HG02763 (cell line): ENCODE measurements around the gene AANAT.

Experiments
- ATAC-seq: cut with Tn5 transposase; IDR thresholded peaks from one replicate; pipeline ENCODE4 v1.9.1; 2021; ENCODE audit warnings: mild to moderate bottlenecking, moderate library complexity; ENCODE audit not compliant: unreplicated experiment

The AANAT gene

DNA sequence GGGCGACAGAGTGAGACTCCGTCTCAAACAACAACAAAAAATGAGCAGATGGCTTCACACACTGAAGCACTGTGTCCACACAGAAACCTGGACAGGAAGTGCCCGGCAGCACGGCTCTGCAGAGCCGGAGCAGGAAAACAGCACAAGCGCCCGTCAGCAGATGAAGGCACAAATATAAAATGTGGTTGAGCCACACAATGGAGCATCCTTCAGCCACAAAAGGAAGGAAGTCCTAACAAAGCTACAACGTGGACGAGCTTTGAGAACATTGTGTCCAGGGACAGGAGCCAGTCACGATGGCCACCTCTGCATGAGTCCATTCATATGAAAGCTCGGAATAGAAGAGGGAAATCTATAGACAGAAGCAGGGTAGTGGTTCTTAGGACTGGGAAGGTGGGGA, 18.2 kb downstream of the AANAT start:
- no peak for ATAC-seq

DNA sequence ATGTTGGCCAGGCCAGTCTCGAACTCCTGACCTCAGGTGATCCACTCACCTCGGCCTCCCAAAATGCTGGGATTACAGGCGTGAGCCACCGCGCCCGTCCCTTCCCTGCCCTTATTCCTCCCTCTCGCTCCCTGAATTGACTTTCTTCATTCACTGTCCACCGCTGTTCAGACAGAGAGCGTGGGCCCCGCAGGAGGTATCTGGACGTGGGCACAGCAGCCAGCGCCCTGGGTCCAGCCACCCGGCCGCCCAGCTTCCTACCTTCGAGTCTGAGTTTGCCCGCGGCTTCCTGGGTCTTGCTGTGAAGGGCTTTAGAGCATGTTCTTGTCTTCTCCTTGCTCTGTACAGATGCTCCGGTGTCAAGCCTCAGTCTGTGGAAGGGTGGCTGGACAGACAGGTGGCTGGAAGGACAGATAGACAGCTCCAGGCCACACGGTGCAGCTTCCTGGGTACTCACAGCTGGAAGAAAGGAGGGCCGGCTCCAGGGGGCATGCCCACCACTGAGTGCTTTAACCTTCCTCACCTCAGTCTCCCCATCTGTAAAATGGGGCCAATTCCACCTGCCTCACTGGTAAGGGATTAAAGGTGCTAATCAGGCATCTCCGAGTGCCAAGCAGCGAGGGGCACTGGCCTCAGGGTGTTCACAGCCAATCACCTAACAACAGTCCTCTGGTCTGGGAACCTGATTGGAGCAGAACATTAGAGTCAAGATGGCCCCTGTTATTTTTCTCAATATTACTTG, 20.2 kb downstream of the AANAT start:
- no peak for ATAC-seq

DNA sequence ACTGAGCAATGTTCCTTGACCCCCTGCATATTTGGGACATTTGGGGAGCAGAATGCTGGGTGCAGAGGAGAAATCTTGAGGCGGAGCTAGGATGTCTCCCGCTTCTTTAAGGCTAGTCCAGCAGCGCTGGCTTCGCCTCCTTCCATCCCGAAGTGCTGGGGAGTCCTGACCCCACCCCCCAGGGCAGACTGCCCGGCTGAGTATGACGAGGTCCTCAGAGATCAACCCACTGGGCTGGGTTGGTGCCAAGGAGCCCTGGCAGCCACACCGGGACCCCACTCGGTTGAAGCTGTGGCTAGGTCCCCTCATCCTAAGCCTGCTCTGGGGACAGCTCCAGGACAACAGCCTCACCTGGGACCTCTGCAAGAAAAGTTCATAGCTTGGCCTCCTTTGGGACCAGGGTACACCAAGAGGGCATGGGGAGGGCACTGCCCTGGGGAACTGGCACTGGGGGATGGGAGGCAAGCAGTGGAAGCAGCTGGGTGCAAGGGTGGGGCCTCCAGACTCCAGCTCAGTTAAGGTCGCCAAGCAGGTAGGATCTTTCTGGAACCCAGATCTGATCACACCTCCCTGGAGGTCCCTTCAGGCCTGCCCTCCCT, 22.8 kb downstream of the AANAT start:
- no peak for ATAC-seq

DNA sequence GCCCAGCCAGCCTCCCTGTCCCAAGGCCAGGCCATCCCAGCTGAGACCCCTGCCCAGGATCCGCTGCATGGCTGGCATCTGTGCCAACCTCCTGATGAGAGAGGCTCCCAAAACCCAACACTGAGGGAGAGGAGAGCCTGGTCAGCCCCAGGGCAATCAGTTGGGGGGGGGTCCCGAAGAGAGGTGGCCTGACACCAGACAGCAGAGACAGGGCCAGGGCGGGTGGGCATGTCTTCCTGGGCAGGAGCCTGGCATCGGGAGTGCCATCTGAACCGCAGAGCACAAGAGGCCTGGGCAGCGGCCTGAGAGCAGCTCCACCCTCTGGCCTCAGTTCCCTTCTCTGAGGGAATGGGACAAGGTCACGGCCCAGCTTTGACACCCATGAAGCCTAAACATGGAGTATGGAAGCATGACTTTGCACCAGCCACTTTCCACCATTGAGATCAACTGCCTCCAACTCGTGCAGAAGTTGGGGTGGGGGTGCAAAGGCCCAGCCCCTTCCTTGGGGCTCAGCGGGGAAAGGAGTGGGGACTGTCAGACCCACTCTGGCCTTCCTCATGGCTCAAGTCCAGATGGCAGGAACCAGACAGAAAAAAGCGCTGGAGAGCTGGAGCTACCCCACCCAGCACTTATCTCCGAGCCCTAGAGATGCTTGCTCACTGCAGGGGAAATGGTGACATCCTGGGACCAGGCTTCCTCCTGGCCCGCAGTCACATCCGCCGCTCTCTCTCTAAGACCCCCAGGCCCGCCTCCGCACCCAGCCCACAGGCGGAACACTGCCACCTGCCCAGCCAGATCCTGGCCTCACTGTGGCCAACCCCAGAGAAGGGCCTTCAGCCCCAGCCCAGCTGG, 24.1 kb downstream of the AANAT start:
- no peak for ATAC-seq

DNA sequence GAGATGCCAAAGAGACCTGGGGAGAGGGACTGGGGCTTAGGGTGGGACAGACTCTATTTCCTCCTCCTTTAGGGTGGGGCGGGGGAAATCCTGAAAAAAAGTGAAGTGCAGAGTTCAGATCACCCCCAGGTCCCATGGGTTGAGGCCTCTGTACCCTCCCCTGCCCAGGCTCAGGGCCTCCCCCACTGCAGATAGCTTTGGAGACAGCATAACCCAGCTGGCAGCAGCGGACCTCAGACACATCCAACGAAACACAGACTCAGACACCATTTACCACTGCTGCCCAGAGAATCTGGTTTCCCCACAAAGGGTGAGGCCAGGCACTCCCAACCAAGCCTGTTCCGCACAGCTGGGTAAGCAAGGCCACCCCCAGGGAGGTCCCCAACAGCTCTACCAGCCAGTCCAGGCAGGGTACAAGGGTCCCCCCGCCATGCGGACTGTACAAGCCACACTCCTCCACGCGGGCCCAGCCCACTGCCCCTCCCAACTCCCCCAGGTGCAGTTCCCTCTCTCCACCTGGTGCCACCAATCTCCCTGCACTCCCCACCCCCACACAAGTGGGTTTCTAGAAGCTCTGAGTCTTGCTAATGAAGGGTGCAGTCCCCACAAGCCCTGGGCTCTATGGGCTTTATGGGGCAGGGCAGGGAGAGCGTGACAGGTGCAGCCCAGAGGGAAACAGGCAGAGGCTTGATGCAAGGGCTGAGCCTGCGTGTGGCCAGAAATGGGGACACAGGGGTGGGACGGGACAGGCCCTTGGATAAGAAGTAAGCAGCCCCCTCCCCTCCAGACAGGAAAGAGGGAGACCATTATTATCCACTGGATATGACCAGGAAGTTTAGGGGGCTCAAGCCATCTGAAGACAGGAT, 25.0 kb downstream of the AANAT start:
- ATAC-seq: peak; percentile 36

DNA sequence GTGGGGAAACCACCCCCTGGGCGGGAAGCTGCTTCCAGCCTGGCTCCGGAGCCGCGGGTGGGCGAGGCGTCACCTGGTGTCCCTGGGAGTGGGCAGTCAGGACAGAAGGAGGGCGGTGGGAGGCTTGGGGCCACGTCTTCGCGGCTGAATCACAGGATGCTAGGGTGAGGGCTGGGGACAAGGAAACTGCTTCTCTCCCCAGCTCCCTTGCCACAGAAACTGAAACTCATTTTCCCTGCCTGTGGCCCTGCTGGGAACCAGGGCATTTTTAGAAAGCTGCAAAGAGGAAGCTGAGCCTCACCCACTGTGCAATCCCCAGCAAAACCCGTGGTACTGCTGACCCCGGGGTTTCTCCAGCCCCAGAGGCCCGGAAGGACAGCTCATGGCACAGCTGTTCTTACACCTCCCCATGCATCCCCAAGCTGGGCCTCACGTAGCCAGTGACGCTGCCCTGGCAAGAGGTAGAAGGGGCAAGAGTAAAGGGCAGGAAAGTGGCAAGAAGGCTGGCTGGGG, 25.6 kb downstream of the AANAT start:
- peak; percentile 34 for ATAC-seq

DNA sequence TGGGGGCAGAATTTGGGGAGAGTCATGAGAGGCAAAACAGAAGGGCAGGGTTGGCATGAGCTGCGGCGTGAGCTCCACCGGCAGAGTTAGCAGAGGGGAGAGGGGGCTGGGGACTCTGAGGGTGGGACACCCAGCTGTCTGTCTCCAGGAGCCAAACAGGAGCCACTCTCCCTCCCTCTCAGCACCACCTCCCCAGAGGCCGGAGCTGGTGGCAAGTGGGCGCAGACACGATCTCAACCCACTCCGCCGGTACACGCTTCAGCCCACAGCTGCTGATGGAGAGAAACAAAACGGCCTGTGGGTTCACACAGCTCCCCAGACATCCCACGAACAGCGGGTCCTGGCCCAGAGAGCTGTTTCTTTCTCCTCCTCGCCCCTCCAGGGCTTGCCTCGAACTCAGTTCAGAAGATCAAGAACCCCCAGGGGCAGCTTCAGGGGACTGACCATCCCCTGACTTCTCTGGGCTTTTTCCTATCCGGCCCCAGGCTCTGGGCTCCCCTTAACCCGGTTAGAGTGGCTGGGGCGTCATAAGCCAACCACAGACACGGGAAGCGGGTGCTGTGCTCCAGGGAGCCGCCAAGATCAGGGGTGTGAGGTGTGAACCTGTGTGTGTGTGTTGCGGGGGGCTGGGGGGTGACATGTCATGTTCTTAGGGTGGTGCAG, 26.2 kb downstream of the AANAT start:
- ATAC-seq: peak; percentile 3

DNA sequence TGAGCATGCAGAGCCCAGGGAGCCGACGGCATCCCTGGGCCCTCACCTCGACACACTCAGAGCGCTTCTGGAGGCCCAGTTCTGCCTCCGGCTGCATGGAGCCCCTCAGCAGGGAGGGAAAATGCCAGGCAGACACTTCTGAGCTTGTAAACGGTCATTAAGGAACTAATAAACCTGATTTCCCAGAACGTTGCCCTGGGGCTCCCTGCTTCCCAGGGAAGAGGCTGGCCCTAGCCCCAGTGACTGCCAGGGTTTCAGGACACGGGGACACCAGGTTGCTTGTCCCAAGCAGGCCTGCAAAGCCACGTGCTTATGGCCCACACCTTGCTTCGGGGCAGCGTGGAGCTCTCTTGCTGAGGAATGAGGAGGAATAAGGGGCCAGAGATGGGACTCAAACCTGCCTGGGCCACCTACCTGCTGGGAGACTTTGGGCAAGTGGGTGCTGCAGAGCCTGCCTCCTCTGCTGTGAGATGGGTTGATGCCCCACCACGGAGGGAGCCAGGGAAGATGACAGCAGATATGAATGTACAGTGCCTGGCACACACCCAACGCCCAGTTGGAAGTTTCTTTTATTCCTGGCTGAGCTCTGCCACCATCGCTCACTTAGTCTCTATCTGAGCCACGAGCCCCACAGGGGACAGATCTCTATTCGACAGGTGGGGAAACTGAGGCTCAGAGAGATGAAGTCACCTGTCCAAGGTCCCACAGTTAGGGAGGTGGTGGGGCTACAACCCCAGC, 28.4 kb downstream of the AANAT start:
- no peak for ATAC-seq

DNA sequence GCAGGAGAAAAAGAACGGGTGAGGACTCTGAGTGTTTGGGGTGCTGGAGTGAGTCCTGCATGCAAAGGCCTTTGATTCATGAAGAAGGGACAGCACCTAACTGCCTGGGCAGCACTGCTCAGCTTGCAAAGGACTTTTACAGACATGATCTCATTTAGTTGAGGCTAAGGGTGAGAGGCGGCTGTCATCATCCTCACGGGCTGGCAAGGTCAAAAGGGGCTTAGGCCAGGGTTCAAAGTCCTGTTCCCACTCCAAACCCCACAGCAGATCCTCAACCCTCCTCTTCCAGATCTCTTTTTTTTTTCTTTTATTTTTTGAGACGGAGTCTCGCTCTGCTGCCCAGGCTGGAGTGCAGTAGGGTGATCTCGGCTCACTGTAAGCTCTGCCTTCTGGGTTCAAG, 29.1 kb downstream of the AANAT start:
- ATAC-seq: no peak

DNA sequence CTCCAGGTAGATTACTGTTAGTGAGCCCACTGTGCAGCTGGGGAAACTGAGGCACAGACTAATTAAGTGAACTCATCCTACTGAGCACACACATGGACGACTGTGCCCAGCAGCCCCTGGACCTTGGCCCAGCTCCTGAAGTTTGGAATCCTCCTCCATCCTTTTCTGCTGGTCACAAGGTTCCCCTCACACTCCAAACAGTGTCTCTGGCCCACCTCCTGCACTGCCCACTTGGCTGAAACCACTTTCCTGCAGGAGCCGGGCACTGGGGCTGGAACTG, 30.2 kb downstream of the AANAT start:
- ATAC-seq: no peak

DNA sequence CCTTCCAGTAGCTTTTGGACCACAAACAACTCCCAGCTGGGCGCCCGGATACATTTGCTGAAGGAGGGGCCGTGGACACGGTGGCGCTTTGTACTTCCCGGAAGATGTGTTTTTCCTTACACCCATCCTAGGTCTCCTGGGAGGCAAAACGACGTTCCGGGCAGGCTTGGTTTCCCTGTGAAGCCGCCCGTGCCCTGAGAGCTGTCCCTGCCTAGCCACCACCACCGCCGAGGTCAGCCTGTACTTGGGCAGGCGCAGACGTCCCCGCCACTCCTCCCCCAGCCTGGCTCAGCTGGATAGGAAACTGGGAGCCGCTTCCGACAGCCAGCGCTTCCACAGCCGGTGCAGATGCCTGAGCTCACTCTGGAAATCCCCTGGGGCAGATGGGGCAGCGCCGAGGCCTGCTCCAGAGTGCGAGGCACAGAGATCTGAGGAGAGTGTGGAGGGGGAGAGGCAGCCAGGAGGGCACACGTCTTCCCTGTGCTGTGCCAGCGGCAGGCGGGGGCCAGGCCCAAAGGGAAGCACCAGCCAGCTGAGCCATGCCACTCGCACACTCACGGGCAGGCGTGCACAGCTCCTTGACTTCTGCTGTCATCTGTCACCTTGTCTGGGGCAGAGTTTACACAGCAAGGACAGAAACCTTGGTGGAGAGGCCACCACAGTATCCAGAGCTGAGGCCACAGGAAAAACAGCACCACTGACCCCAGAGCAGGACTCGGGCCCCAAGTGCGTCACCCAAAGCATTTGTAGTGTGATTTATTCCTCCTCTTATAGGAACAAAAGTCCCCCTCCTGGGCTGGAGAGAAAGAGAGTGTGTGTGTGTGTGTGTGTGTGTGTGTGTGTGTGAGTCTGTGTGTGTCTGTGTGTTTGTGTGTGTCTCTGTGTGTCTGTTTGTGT, 30.8 kb downstream of the AANAT start:
- no peak for ATAC-seq

DNA sequence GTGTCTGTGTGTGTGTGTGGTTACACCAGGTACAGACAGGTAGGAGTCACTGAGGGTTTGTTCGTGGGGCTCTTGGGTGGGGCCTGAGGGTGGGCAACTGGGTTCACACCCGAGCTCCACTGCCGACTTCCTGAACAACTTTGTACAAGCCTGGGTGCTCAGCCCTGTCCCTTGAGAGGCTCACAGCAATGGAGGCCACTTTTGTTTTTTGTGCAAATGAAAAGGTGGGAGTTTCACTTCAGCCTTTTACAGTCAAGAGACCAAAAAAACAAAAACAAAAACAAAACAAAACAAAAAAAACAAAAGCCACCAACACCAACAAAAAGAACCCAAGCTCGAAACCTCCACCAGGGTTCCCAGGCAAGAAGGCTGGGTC, 31.5 kb downstream of the AANAT start:
- no peak for ATAC-seq

DNA sequence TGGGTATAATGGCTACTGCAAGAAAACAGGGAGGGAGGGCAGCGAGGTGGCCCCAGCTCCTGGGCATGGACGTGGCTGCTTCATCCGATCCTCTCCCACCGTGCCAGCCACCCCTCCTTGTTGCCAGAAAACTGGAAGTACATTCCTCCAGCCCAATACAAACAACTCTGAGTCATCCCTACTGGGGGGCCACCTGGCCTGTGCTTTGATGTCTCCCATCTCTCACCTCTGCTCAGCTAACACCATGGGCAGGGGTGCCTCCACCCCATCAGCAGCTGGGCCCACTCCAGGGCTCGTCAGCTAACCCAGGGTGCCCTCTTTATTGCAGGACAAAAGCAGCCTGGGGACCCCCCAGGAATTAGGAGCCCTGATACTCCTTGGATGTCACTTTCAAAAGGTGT, 31.9 kb downstream of the AANAT start:
- ATAC-seq: no peak

DNA sequence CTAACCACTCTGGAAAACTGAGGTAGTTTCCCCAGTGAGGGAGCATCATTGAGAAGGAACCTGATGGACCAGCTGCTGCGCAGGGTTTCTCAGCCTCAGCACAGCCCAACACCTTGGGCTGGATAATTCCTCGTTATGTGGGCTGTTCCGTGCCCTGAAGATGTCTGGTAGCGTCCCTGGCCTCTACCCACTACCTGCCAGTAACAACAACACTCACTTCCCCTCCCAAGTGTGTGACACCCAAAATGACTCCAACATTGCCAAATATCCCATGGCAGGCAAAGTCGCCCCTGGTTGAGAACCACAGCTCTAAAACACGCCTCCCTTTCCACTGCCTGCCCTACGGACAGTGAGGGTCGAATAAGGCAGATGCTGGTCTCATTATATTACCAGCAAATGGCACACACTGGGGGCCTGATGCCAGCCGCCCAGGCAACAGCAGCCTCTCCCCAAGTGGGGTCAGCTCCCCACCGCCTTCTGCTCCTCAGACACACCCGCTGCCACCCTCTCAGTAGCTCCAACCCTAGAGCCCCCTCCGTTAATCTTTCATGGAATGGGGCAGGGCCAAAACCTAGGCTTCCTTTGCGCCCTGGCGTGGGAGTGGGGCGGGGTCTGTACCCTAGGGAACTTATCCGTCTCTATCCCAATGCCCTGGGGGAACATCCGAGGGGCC, 32.8 kb downstream of the AANAT start:
- no peak for ATAC-seq

DNA sequence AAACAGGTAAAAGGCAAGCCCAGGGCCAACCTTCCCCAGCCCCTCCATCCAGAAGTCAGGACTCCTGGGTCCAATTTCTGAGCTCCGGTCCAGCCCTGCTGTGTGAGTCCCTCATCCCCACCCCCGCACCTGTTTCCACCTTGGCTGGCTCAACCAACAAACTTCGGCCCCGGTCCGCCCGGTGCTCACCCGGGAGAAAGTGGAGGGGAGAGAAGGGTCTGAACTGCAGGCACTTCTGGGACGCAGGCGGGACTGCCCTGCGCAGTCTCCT, 33.3 kb downstream of the AANAT start:
- no peak for ATAC-seq

DNA sequence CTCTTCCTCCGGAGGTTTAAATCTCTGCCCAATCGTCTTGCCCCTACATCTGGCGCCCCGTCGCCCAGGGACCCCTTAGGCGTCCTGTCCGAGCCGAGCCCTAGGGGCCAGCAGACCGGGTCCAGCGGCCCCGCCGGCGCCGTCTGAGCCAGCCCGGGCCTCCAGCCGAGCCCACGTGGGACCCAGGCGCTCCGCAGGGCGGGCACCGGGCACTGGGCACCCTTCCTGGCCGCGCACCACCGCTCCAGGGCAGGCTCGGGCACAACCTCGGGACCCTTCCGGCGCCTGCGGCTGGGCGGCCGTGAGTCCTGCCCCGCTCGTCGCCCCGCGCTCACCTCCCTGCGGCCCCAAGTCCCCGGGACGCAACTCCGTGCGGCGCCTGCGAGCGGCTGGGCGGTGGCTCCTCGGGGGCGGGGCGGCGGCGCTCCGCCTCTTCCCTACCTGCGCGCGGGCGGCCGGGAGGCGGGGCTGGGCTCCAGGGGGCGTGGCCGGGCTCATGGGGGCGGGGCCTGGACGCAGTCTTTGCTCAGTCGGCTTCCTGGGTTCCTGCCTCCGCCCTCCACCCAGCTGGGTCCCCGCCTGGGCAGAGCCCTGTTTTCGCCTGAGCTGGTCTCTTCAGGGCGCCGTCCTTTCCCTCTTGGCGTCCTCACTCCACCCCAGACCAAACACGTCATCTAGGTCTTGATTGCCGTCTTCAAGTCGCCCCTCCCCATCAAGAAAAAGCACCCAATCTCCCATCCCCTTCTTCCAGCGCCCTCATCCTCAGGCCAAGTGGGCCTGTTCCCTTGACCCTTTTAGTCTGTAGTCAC, 33.8 kb downstream of the AANAT start, which contains the start of gene RHBDF2:
RHBDF2 (minus strand) TSS at position 406 of the 809 bp plus-strand sequence. CDS start 19,899 bp downstream, outside the sequence.
- peak; percentile 64 for ATAC-seq

DNA sequence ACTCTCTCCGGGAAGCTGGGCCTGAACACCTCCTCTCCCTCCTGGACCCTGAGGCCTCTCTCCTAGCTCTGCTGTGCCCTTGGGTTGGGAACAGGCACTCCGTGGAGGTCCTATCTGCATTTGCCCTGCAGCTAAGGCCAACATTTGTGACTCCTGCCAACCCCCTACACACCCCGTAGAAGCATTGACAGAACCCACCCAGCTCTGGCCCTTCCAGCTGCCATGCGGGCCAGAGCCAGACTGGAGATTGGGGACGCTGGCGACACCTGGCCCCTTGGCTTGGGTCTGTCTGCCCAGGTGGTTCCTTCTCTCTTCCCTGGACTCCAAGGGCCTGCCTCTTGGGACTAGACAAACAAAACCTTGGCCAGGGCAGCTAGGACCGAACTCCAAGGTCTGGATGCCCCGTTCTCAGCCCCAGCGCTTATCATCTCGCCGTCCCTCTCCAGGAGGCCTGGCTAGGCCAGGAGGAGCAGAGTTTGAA, 34.5 kb downstream of the AANAT start:
- no peak for ATAC-seq
